Sigmoid colon (tissue), 7 donors: ENCODE results near the gene SCAMP1. TPM values are rescaled to one million over a fixed set of nuclear protein-coding genes. Genes with fewer than 3 reads are reported as not detected.

Experiments used
- DNase-seq: peaks from one replicate; pipeline ENCODE4 v3.0.0-alpha.2; 2019
- H3K27ac ChIP-seq, 4 donors: fragments of 200-600 bp; sonication (generic); one replicate each; pipeline ENCODE4 v1.5.1; 2016 to 2019; ENCODE audit warnings: mild to moderate bottlenecking in 1 of 4
- H3K27me3 ChIP-seq, 3 donors: fragments of 200-600 bp; sonication (generic); one replicate each; pipeline ENCODE4 v1.5.1; 2019; ENCODE audit warnings: mild to moderate bottlenecking in 1 of 3
- H3K36me3 ChIP-seq, 4 donors: fragments of 200-600 bp; sonication (generic); one replicate each; pipeline ENCODE4 v1.5.1; 2016 to 2019
- H3K4me1 ChIP-seq, 4 donors: fragments of 200-600 bp; sonication (generic); one replicate each; pipeline ENCODE4 v1.5.1; 2017 to 2019
- H3K4me3 ChIP-seq, 4 donors: fragments of 200-600 bp; sonication (generic); one replicate each; pipeline ENCODE4 v1.5.1; 2017 to 2019; ENCODE audit warnings: mild to moderate bottlenecking in 2 of 4, moderate library complexity in 1 of 4
- H3K9me3 ChIP-seq, 4 donors: fragments of 200-600 bp in 3 of 4; sonication (generic) in 3 of 4; one replicate each; pipeline versions ENCODE4 v1.5.1 to v1.6.1; 2013 to 2019
- CTCF ChIP-seq, 4 experiments: fragments of 450-650 bp in 3 of 4; fragments of 200-600 bp in 1 of 4; IDR thresholded peaks; one replicate each; pipeline ENCODE4 v1.5.1; 2016 to 2019; ENCODE audit warnings: antibody characterized with exemption in 4 of 4, mild to moderate bottlenecking in 3 of 4, moderate library complexity in 2 of 4
- EP300 ChIP-seq, 4 donors: sonication (generic); formaldehyde crosslinking; IDR thresholded peaks; one replicate each; pipeline ENCODE4 v1.6.1; 2017; ENCODE audit warnings: antibody characterized with exemption in 4 of 4
- POLR2A ChIP-seq, 2 donors: fragments of 450-650 bp; IDR thresholded peaks; one replicate each; pipeline ENCODE4 v1.6.1; 2016; ENCODE audit warnings: antibody characterized with exemption in 2 of 2, mild to moderate bottlenecking in 2 of 2, moderate library complexity in 2 of 2
- POLR2AphosphoS5 ChIP-seq, 4 donors: sonication (generic); formaldehyde crosslinking; IDR thresholded peaks; one replicate each; pipeline ENCODE4 v1.6.1; 2017; ENCODE audit warnings: antibody characterized with exemption in 4 of 4
- WGBS, 2 donors: extraction: QIAGEN DNeasy Blood & Tissue Kit; methylation state at CpG; one replicate each; pipeline ENCODE4 v1.1.7; 2013; 5-methylcytosine and 5-hydroxymethylcytosine counted together
- intact Hi-C: fragments of 100-400 bp; cut with DNase I; formaldehyde crosslinking; loops from one replicate; pipeline ENCODE4 v1.15.1; 2023
- polyA plus RNA-seq, 3 donors: library from polyadenylated mRNA; stranded (reverse); fragments of 200-250 nt; gene quantifications; one replicate each; pipeline ENCODE4 v1.2.3, GENCODE V29; 2013
- total RNA-seq, 4 donors: library from RNA; depleted of rRNA; stranded (reverse); fragments of >200 nt; gene quantifications; one replicate each; pipeline ENCODE4 v1.1.0, GENCODE V29; 2016
- donor health status: healthy with polysubstance abuse.
- donor health status: Bipolar disorder and iron deficiency.
- donor health status: healthy.

Gene SCAMP1
- total and polyA plus RNA-seq, 7 donors = 3.9 to 45.3 (median 31.0) TPM

GRCh38 chr5:78471896-78472295 is 111.5 kb downstream of the SCAMP1 start:
- intact Hi-C loops = no loop called here
- no peak for DNase-seq
- H3K4me3 ChIP-seq = no peak overlapping the region
- H3K9me3 ChIP-seq = no peaks in the 10 kb centered on the region
- no peak overlapping the region for H3K27ac ChIP-seq
- no peaks in the 10 kb centered on the region for H3K27me3 ChIP-seq
- H3K4me1 ChIP-seq = peaks cover 0 to 4% (median 0%) of the 10 kb centered on the region in 4 donors
- no peak for TF ChIP-seq EP300 (IDR thresholded peaks at IDR 0.05)
- no peak for TF ChIP-seq CTCF (IDR thresholded peaks at IDR 0.05)
- no peak for TF ChIP-seq POLR2AphosphoS5 (IDR thresholded peaks at IDR 0.05)
- TF ChIP-seq POLR2A (IDR thresholded peaks at IDR 0.05) = no peak
- peaks cover 0 to 13% (median 0%) of the 10 kb centered on the region in 4 donors for H3K36me3 ChIP-seq

GRCh38 chr5:78472469-78473106 is 112.2 kb downstream of the SCAMP1 start:
- Histone ChIP-seq H3K4me3 (no peak overlapping the region), H3K36me3 (peaks cover 0 to 13% (median 0%) of the 10 kb centered on the region in 4 donors), H3K27ac (no peak overlapping the region), H3K27me3 (no peaks in the 10 kb centered on the region), H3K9me3 (no peaks in the 10 kb centered on the region), H3K4me1 (peaks cover 0 to 4% (median 0%) of the 10 kb centered on the region in 4 donors)
- TF ChIP-seq POLR2A (IDR thresholded peaks at IDR 0.05) (no peak), POLR2AphosphoS5 (IDR thresholded peaks at IDR 0.05) (no peak), EP300 (IDR thresholded peaks at IDR 0.05) (no peak)
- DNase-seq = no peak
- intact Hi-C loops = no loop called here

- Histone ChIP-seq H3K9me3 (no peaks in the 10 kb centered on the region), H3K4me3 (no peak overlapping the region), H3K27me3 (no peaks in the 10 kb centered on the region), H3K36me3 (peaks cover 0 to 13% (median 0%) of the 10 kb centered on the region in 4 donors), H3K4me1 (no peaks in the 10 kb centered on the region), H3K27ac (no peak overlapping the region)
- intact Hi-C loops = no loop called here
- no peak for DNase-seq
- TF ChIP-seq POLR2A (IDR thresholded peaks at IDR 0.05) = no peak
- no peak for TF ChIP-seq POLR2AphosphoS5 (IDR thresholded peaks at IDR 0.05)
- no peak for TF ChIP-seq EP300 (IDR thresholded peaks at IDR 0.05)
- no peak for TF ChIP-seq CTCF (IDR thresholded peaks at IDR 0.05)
- WGBS, 2 donors = 94 to 98% methylated on average over 1 of the region's 1 CpG
These were observed 113.3 kb downstream of the SCAMP1 start for GRCh38 chr5:78473751-78474150.

- no peaks in the 10 kb centered on the region for H3K27me3 ChIP-seq
- H3K27ac ChIP-seq = no peak overlapping the region
- 96 to 98% methylated on average over 3 of the region's 3 CpGs for WGBS, 2 donors
- H3K4me1 ChIP-seq = no peaks in the 10 kb centered on the region
- no peaks in the 10 kb centered on the region for H3K9me3 ChIP-seq
- H3K36me3 ChIP-seq = peaks cover 0 to 13% (median 0%) of the 10 kb centered on the region in 4 donors
- TF ChIP-seq POLR2A (IDR thresholded peaks at IDR 0.05) (no peak), EP300 (IDR thresholded peaks at IDR 0.05) (no peak), POLR2AphosphoS5 (IDR thresholded peaks at IDR 0.05) (no peak), CTCF (IDR thresholded peaks at IDR 0.05) (no peak)
- no peak for DNase-seq
- intact Hi-C loops = no loop called here
- H3K4me3 ChIP-seq = no peak overlapping the region
These were observed 115.0 kb downstream of the SCAMP1 start for GRCh38 chr5:78475370-78475769.

- TF ChIP-seq POLR2AphosphoS5 (IDR thresholded peaks at IDR 0.05) (no peak), CTCF (IDR thresholded peaks at IDR 0.05) (no peak), POLR2A (IDR thresholded peaks at IDR 0.05) (no peak), EP300 (IDR thresholded peaks at IDR 0.05) (no peak)
- peaks cover 0 to 13% (median 0%) of the 10 kb centered on the region in 4 donors for H3K36me3 ChIP-seq
- 75 to 95% methylated on average over 1 of the region's 1 CpG for WGBS, 2 donors
- no peaks in the 10 kb centered on the region for H3K9me3 ChIP-seq
- no peak for DNase-seq
- intact Hi-C loops = no loop called here
- no peaks in the 10 kb centered on the region for H3K4me1 ChIP-seq
- no peak overlapping the region for H3K27ac ChIP-seq
- no peaks in the 10 kb centered on the region for H3K27me3 ChIP-seq
- H3K4me3 ChIP-seq = no peak overlapping the region
These were observed 116.4 kb downstream of the SCAMP1 start for GRCh38 chr5:78476795-78477194.
